ENCODE measurements around the gene HABP2. TPM values are rescaled to one million over a fixed set of nuclear protein-coding genes. Genes with fewer than 3 reads are reported as not detected.

The HABP2 gene
- total RNA-seq: not detected in 2 replicates

GRCh38 chr10:113552701-113553100 is at the start of gene HABP2:
HABP2 (plus strand) TSS chr10:113553053; CDS start chr10:113553122, 69 bp downstream.

Other genes with a start within 250 kb of the HABP2 start
- not detected in 2 replicates for gene NRAP, start 111.0 kb downstream of the HABP2 start, total RNA-seq
- 19.5 and 34.6 TPM in 2 replicates for gene CASP7, start 126.9 kb downstream of the HABP2 start, total RNA-seq
- gene PLEKHS1, start 198.6 kb downstream of the HABP2 start, total RNA-seq: not detected in 2 replicates

Measured in epithelial cell of alveolus of lung (primary cell).